Inferior parietal cortex (tissue), 1 donor: Measurements from ENCODE around the gene ASPHD2.
"Not testable (repeated sequence)": the region's sequence is repeated elsewhere in the genome, so short reads cannot be mapped to it uniquely, and the experiment has no call there.

ENCODE experiments used
- DNase-seq: peaks from one replicate; pipeline ENCODE4 v3.0.0-alpha.2; 2016; ENCODE audit errors: extremely low spot score

ASPHD2 gene, protein sequence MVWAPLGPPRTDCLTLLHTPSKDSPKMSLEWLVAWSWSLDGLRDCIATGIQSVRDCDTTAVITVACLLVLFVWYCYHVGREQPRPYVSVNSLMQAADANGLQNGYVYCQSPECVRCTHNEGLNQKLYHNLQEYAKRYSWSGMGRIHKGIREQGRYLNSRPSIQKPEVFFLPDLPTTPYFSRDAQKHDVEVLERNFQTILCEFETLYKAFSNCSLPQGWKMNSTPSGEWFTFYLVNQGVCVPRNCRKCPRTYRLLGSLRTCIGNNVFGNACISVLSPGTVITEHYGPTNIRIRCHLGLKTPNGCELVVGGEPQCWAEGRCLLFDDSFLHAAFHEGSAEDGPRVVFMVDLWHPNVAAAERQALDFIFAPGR

DNA sequence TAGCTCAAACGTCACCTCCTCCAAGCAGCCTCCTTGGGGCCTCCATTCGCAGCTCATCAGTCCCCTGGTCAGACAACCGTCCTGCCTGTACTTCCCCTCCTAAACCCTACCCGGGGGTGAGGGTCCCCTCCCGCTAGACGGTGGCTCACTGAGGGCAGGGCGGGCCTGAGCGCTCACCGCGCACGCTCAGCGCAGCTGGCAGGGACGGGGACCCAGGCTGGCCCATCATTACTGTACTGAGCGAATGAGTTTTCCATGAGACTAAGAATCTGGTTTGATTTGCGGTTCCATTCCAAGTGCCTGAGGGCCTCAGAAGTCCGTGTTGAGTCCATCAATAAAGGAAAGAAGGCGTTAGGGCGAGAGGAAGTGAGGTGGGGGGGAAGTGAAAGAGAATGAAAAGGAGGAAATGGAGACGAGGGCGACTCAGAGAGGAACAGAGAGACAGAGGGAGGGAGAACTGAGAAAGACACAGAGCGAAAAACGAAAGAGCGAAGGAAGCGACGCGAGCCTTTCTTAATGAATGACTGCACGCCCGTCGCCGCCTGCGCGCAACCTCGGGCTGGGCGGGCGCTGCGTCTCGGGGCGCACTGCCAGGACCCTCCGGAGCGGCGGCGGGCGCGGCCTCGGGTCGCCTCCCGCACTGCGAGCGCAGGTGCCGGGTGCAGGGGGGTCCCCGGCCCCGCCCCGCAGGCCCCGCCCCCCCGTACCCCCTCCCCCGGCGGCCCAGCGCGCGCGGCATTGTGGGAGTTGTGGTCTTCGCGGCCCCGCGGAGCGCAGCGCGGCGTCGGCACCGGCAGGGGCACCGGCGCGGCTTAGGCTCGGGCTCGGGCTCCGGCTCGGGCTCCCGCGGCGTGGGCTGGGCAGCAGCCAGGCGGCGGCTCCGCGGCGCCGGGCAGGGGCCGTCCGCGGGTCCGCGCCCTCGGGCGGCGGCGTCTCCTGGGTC is at the start of gene ASPHD2:
Gene ASPHD2 (plus strand): TSS at position 746 of the 943 bp plus-strand sequence. CDS start 4,356 bp downstream, outside the sequence.
- peak; percentile 50 for DNase-seq

DNA sequence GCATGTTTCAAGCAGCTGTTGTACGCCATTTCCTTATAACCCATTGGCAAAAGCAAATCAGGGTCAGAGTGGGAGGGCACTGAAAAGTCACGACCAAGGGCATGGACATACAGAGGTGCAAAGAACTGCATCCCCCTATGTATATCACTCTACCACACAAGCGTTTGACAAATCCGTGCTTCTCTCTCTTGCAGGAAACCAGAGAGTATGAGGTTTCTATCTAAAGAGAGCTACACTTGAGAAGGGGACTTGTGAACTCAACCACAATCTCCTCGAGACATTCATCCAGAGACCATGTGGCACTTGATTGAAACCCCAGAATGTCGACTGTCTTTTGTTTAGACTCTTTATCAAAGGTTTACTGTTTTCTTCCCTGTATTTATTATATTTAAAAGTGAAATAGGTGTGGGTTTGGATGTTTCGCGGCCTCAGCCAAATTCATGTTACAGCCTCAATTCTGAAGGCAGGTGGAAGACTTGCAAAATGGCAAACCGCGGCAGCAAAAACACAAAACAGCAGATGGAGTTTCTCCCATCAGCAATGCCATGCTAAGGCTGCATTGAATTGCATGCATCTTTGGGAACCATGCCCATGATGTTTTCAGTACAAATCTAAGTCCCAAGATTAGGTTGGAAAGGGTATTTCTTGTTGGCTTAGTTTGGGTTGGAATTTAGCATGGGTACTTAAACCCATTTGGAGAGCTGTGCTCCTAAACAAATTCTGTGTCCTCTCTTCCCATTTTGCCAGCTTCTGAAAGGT is 48.8 kb upstream of the ASPHD2 start:
- no peak for DNase-seq

DNA sequence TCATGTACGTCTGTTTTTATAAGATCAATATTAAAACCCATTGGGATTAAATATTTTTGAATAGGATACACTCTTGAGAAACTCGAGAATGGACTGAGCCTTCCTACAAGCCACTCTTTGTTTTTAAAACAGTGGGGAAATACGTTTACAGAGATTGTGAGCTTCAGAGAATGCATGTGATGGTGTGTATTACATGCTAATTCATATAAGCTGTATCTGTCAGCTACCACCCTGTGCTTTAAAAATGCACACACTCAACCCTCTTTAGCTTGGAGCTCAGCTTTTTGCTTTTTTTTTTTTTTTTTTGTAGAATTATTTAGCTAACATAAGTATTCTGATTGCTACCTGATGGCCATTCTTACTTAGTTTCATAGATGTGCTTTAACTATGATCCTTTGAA is 46.3 kb upstream of the ASPHD2 start:
- no peak for DNase-seq

DNA sequence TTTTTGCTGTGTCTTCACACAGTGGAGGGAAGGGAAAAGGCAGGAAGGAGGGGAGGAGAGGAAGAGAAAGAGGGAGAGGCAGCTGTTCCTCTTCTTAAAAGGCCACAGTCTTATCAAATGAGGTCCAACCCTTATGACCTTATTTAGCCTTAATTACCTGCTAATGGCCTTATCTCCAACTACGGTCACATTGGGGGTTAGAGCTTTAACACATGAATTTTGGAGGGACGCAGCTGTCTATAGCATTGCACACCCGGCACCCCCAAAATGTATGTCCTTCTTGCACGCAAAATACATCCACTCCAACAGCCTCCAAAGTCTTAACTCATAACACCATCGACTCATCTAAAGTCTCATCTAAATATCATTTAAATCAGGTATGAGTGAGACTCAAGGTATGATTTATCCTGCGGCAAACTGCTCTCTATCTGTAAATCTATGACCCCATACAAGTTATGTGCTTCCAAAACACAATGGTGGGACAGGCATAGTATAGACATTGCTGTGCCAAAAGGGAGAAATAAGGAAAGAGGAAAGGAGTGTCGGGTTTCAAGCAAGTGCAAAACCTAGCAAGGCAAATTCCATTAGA is 45.0 kb upstream of the ASPHD2 start:
- DNase-seq: no peak

DNA sequence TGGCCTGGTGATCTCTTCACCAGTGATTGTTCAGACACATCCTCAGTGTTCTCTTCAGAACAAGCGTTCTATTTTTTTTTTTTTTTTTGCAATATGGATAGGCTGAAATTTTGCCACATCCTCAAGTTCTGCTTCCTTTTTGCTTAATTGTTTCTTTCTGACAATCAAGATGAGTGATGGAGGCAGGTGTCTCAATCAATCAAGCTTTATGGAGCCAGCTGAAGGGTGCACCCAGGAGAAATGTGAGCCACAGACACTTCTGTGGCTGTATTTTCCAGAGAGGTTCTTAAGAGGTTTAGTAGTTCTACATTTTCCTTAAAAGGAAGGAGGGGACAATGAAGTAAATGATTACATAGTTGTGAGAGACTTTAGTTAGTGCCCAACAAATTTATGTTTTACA is 43.9 kb upstream of the ASPHD2 start:
- no peak for DNase-seq

DNA sequence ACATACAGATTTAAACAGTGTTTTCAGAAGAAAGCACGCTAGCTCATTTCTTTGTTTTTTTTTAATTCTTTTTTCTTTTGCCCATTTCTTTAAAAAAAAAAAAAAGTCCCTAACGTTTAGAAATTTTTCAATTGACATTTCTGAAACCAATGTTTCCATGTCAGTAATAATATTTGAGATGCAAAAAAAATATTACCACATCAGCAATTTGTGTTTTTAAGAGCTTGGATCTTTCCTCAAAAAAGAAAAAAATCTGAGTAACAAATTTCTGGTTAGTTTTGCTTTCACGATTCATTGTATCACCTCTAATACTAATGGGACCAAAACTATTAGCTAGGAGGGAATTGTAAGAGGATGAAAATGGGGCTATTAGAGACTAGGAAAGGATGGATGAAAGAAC is 39.9 kb upstream of the ASPHD2 start:
- DNase-seq: no peak

DNA sequence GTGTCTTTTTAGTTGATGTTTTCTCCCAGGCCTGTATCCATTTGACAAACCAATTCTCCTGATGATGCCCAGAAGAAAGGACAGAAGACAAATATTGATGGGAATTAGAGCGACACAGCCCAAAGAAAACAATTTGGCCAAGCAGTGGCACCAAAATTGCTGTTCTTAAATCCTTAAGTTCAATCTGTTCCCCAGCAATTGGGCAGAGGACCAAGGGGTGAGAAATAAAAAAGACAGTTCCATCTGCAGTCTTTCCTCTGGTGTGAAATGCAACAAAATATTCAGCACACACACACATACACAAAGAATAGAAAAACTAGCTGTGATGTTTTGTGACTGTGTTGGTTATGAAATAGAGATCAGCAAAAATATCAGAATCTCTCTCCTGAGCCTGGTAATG is 38.0 kb upstream of the ASPHD2 start:
- DNase-seq: no peak

DNA sequence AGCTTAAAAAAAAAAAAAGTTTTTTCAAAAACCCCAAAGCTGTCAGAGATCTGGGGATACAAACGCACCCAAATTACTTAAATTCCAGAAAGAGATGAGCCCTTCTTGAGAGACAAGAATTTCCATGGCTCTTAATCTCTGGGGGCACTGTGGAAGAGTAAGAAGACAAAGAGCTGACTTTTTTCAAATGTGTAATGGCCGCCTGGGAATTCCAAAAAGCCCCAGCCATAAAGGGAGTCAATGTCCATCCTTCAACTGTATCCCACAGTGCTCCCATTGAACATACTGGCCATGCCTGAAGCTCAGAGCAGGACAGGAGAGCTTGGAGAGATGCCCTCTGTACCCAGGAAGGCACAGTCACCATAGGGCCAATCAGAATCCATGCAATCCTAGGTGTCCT is 37.4 kb upstream of the ASPHD2 start:
- no peak for DNase-seq

DNA sequence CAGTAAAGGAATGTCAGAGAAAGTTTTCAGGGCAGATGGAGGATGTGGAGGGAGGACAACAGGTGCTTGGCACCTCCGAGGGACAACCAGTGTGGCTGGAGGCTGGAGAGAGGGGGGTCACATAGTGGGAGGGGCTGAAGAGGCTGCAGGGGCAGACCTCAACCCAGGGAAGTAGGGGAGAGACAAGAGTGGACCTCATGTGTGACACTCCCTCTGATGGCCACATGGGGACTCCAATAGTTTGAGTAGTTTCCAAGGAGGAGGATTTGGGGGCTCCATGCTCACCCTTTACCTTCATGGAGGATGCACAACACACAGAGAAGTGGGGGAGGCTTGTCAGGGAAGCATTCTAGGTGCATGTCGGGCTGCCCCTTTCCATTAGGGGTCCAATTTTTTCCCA is 35.1 kb upstream of the ASPHD2 start:
- DNase-seq: no peak

DNA sequence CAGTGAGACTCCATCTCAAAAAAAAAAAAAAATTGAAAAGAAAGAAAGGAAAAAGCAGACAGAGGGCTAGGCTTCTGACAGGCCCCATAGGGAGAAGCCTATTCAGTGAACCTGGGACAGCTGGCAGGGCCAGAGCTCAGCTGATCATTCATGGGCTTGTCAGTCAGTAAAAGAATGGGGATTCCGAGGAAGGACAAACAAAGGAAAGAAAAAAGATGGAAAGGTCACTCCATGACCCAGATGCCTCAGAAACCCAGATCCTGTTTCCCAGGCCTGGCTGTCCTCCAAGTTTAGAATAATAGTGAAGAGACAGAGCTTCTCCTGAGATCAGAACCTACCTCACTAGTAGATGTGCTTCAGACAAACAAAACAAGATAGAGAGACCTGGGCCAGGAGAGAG is 34.3 kb upstream of the ASPHD2 start:
- no peak for DNase-seq

DNA sequence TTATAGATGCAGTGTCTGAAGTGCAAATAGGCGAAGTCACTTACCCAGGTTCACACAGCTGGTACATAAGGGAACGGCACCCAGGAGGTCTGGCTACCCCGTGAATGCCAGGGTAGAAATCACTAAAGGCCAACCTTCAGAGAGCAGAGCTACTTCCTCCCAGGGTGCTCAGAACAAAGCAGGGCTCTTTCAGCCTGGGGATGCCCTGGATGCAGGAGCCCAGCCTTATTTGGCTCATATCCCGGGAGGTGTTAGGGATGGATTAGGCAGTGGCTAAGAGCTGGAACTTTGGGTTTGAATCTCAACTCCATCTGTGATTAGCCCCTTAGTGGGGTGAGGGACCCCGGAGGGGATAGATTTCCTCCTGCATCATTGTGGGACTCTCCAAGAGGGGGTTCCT is 33.1 kb upstream of the ASPHD2 start:
- DNase-seq: no peak

DNA sequence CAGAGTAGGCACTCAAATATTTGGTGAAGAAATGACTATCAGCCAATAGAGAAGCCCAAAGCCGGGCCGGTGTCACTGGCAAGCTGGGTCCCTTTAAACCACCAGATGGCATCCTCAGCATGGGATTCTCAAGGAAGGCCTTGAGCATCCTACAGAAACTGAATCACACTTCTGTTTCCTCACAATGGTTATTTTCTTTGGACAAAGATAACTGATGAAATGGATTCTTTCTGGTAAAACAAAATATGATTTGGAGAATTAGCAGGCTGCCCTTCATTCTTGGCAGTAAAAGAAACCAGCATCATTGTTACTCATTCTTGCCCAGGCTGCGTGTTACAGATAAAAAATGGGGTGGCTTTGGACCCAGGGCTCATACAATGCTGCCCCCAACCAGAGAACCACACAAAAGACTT is 30.3 kb upstream of the ASPHD2 start:
- DNase-seq: peak; percentile 79

DNA sequence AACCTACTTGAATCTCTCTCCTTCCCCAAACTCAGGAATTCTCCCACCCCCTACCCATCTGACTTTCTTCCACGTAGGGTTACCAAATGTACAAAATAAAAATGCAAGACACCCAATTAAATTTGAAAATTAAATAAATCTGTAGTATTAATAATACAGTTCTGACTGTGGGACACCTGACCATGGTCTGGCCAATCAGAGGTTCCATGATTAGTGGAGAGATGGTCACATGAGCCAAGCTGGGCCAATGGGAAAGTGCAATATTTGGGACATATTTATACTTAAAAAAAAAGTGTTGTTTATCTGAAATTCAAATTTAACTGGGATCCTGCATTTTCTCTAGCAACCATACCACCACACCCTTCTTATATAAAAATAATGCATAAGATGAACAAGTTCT is 29.8 kb upstream of the ASPHD2 start:
- DNase-seq: no peak

DNA sequence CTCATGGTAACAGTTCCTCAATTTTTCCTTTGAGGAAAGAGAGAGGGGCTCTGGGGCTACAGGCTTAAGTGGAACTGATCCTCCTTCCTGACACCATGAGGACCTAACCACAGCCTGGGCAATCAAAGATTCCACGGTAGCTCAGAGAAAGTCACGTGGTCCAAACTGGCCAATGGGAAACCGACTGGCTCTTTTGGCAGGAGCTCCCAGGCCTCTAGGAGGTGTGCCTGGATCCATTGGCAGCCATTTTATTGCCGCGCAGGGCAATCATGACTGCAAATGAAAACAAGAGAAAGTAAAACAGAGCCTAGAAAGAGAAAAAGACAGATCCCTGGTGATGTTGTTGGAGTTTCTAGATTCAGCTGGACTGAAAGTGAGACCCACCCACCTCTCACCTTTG is 27.3 kb upstream of the ASPHD2 start:
- DNase-seq: no peak

DNA sequence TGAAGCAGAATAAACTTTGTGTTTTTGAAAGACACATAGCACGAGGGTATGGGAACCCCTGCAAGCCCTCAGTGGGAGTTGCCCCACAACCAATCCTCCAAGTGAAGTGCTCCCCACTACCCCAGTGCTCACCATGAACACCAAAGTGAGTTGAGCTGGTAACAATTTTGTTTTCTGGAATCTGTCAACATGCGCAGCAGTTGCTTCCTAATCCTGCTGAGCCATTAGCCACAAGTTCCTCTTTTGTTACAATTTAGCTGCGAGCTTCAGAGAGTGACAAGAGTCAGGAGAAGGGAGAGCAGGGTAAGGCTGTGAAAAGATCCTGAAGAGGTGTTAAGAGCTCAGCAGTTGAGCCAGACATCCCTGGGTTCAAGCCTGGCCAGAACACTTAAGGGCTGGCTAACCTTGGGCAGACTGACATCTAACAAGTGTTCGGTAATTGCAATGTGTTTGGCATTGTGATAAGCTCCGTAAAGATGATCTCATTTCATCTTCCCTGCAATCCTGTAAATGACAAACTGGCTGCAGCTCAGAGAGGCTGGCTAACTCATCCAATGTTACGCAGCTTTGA is 24.1 kb upstream of the ASPHD2 start:
- DNase-seq: peak; percentile 53

DNA sequence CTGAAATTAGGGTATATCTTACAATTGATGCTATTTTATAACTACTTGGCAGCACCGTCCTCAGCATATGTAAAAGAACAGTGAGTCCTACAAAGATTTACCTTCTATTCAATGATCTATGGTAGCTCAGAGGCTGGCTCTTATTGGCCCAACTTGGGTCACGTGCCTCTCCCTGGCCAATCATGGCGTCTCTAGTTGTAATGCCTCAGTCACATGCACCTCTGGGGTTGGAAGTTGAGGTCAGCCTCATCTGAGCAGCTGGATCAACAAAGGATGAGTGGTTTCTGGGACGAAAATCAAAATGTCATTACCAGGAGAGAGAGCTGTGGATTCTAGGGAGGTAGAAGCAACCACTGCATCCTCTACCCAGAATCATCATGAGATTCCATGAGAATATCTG is 22.9 kb upstream of the ASPHD2 start:
- DNase-seq: no peak

DNA sequence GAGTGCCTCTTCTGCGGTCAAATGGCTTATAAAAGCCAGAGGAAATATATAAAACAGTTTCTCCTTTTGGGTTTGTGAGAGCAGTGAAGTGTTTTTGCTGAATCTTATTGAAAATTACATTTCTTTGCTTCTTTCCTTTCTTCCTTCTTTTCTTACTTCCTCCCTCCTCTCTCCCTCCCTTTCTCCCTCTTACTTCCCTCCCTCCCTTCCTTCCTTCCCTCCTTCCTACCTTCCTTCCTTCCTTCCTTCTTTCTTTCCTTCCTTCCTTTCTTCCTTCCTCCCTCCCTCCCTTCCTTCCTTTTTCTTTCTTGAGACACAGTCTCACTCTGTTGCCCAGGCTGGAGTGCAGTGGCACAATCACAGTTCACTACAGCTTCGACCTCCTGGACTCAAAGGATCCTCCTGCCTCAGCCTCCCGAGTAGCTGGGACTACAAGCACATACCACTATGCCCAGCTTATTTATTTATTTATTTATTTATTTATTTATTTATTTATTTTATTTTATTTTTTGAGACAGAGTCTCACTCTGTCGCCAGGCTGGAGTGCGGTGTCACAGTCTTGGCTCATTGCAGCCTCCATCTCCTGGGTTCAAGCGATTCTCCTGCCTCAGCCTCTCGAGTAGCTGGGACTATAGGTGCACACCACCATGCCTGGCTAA is 20.4 kb upstream of the ASPHD2 start:
- not testable (repeated sequence) for DNase-seq

DNA sequence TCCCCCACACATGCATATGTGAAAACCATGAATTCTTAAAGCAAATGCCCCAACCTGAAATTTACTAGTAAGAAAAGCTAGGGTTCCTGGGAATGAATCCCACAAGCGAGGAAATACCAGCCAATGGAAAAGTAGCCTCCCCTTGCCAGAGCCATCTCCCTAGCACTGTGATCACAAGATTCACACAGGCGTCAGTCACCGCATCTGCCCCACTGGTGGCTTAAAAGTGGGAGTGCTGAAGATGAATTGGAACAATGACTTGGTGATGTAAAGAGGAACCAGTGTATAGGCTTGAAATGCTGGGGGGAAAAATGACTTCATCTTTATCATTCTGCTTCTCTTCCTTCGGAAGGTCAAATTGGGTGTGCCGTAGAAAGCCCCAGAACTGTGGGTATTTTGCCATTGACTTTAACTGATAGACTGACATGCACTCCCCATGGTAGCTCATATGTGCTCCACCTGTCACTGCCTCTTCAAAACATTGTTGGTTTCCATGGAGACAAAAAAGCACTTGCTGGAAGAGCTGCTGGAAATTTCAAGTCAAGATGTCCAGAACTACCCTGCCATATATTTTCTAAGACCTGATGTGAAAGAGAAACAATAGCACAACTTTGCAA is 19.2 kb upstream of the ASPHD2 start:
- peak; percentile 43 for DNase-seq

DNA sequence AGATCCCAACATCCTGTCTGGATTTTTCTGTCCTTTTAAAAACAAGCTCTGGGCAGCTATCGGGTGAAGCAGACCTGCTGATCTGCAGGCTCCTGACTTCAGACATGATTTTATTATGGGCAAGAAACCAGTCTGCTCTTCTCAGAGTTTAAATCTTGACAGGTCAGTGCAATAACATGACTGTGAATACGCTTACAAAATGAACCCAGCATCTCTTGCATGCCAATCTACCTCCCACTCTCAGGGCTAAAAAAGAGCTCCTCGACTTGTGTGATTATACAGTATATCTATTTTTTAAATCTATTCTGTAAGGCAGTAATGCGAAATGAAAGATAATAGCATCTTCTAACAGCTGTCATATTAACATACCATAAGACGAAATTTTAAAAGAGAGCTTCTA is 18.7 kb upstream of the ASPHD2 start:
- DNase-seq: no peak

DNA sequence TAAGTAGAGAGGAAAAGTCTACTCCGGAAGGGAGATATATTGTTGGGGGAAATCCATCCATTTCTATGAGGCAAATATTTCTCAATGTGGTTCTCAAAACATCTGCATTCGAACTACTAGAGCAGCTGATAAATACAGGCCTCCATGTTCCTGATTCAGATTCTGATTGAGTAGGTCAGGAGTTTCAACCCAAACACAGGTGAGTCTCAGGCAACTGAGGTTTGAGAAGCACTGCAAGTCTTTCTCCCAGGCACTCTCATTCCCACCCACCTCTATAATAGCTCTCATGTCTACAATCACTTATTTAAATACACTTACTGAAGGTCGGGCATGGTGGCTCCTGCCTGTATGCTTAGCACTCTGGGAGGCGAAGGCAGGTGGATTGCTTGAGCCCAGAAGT is 14.7 kb upstream of the ASPHD2 start:
- no peak for DNase-seq
